ENCODE measurements around the gene TTC9. TPM values are rescaled to one million over a fixed set of nuclear protein-coding genes. Genes with fewer than 3 reads are reported as not detected.

TTC9 gene
- total RNA-seq, 4 donors from 2014 or later = 3.9 to 6.9 (median 5.4) TPM

DNA sequence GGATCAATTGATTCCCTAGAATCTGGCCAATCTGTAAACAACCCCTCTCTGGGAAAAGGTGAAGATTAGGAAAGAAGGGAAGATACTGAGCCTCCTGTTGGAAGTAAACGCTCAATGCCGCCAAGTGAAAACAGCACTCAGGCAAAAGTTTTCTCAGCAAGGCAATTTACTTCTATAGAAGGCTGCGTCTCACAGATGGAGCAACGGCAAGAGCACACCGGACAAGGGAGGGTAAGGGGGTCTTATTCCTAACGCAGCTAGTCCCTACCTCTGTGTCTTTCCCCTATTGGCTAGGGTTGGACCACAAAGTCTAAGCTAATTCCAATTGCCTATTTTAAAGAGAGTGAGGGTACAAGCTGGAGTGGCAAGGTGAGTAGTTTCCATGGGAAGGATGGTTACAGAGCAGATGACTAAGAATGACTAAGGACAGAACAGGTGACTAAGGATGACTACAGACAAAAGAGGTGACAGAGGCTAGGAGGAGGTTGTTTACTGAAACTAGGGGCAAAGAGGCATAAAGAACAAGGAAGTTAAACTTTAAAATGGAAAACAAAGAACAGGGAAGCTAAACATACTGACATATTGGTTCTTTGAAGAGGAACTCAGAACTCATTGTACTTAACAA is 5.6 kb upstream of the TTC9 start:
- Histone ChIP-seq H3K36me3 (no peaks in the 10 kb centered on the region), H3K9me3 (peaks cover 0 to 3% (median 0%) of the 10 kb centered on the region in 4 donors), H3K27me3 (peaks cover 0 to 29% of the 10 kb centered on the region in 2 donors), H3K4me1 (peaks cover 0 to 4% (median 0%) of the 10 kb centered on the region in 4 donors), H3K4me3 (no peak overlapping the region), H3K27ac (no peak overlapping the region)
- no peak for DNase-seq (ENCODE audit: low spot score in 2 of 2)
- TF ChIP-seq POLR2A (IDR thresholded peaks at IDR 0.05) (no peak), EP300 (IDR thresholded peaks at IDR 0.05) (no peak)
- TF ChIP-seq, protein P1, sequence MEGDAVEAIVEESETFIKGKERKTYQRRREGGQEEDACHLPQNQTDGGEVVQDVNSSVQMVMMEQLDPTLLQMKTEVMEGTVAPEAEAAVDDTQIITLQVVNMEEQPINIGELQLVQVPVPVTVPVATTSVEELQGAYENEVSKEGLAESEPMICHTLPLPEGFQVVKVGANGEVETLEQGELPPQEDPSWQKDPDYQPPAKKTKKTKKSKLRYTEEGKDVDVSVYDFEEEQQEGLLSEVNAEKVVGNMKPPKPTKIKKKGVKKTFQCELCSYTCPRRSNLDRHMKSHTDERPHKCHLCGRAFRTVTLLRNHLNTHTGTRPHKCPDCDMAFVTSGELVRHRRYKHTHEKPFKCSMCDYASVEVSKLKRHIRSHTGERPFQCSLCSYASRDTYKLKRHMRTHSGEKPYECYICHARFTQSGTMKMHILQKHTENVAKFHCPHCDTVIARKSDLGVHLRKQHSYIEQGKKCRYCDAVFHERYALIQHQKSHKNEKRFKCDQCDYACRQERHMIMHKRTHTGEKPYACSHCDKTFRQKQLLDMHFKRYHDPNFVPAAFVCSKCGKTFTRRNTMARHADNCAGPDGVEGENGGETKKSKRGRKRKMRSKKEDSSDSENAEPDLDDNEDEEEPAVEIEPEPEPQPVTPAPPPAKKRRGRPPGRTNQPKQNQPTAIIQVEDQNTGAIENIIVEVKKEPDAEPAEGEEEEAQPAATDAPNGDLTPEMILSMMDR (IDR thresholded peaks at IDR 0.05) = no peak
- WGBS, 2 donors = 94 to 96% methylated on average over 6 of the region's 6 CpGs

DNA sequence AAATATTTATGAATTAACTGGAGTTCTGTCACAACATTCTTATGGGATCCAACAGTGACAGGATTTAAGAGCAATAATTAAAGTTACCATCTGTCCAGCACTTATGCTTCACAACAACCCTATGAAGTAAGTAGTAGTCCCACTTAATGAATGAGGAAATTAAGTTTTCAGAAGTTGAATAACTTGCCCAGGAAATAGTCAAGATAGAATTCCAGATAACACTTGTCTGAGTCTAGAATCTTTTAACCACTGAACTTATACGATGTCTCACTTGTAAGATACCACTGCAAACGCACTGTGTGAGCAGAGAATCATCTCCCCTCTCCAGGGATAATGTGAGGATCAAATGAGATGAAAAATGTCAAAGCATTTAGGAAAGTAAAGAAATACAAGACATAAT is 3.3 kb upstream of the TTC9 start:
- DNase-seq (ENCODE audit: low spot score in 2 of 2) = no peak
- Histone ChIP-seq H3K36me3 (no peaks in the 10 kb centered on the region), H3K4me3 (no peak overlapping the region), H3K4me1 (peaks cover 0 to 17% (median 0%) of the 10 kb centered on the region in 4 donors), H3K27me3 (peaks cover 0 to 48% of the 10 kb centered on the region in 2 donors), H3K9me3 (peaks cover 0 to 3% (median 0%) of the 10 kb centered on the region in 4 donors), H3K27ac (no peak overlapping the region)
- TF ChIP-seq POLR2A (IDR thresholded peaks at IDR 0.05) (no peak), EP300 (IDR thresholded peaks at IDR 0.05) (no peak)
- TF ChIP-seq, protein P1 (IDR thresholded peaks at IDR 0.05) = no peak
- 64 to 73% methylated on average over 2 of the region's 2 CpGs for whole genome bisulfite sequencing, 2 donors

DNA sequence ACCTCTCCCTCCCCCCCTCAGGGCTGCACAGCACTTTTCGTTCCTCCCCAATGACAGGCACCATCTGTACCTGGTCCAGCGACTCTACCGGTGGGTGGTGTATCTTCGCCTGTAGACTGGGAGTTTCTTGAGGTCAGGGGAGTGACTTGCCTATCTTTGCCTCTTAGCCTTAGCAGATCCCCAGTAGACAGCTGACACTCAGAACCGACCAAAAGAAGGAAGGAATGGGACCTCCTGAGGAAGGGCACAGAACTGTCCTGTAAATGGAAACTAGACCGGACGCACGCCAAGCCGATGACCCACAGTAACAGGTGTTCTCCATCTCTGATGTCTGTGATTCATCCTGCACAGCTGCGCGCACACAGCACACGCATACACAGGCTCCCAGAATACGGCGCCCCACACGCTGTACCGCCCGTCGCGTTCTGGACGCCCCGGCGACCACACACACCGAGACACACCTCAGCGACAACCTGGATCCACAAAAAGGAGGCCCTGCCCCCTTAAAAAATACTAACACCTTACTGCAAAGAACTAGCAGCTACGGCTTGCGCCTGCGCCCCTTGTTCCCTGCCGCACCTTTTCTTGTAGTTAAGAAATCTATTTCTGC is 673 bp upstream of the TTC9 start:
- H3K27ac ChIP-seq = peak overlapping the region in 2 of 4 donors; percentile 54 to 77
- DNase-seq (ENCODE audit: low spot score in 2 of 2) = no peak

DNA sequence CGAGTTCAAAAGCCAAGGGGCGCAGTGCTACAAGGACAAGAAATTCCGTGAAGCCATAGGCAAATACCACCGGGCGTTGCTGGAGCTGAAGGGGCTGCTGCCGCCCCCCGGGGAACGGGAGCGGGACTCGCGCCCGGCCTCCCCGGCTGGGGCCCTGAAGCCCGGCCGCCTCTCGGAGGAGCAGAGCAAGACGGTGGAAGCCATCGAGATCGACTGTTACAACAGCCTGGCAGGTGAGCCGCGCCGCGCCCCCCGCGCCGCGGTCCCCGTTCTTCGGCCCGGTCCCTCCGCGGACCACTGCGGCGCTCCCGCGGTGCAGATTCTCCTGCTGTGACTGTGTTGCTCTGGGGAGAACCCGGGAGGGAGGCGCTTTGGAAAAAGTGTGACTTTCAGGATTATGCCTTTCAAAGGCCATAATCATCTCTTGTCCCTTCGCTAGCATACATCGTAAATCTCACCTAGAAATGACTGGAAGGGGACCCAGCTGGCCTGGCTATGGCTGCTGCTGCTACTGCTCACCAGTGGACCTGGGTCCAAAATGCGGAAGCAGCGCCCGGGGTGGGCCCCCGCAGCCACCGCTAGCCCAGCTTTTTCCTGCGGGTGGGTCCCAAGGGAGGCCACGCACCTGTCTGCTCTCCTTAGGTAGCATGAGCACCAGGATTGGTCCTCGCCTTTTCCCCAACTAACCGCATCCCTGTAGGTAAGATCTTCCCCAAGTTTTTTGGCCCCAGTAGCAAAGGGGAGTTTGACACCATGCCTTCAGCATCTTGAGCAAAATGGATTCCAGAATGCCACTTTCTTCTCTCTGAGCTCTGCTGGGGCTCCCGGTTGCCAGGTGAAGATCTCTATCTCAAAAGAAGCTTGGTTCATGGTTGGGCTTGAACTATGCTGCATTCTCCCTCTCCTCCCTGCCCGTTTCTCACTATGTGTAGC is 853 bp downstream of the TTC9 start:
- TF ChIP-seq, protein P1 (IDR thresholded peaks at IDR 0.05) = no peak
- TF ChIP-seq POLR2A (IDR thresholded peaks at IDR 0.05) (no peak), EP300 (IDR thresholded peaks at IDR 0.05) (no peak)
- peak overlapping the region; percentile 43 to 67 (median 65) for H3K4me3 ChIP-seq
- H3K27me3 ChIP-seq = peaks cover 0 to 54% of the 10 kb centered on the region in 2 donors
- no peaks in the 10 kb centered on the region for H3K36me3 ChIP-seq
- H3K9me3 ChIP-seq = no peaks in the 10 kb centered on the region
- H3K27ac ChIP-seq = peak overlapping the region in 3 of 4 donors; percentile 53 to 80 (median 77)
- peaks cover 0 to 17% (median 0%) of the 10 kb centered on the region in 4 donors for H3K4me1 ChIP-seq
- WGBS, 2 donors = 6 to 27% methylated on average over 11 to 50 of the region's 51 CpGs
- DNase-seq (ENCODE audit: low spot score in 2 of 2) = no peak

More for the DNA sequence above, 673 bp upstream of the TTC9 start:
- Histone ChIP-seq H3K4me3 (peak overlapping the region; percentile 42 to 67 (median 54)), H3K36me3 (no peaks in the 10 kb centered on the region), H3K27me3 (peaks cover 0 to 54% of the 10 kb centered on the region in 2 donors), H3K4me1 (peaks cover 0 to 17% (median 0%) of the 10 kb centered on the region in 4 donors), H3K9me3 (peaks cover 0 to under 1% (median 0%) of the 10 kb centered on the region in 4 donors)
- 2% methylated on average over 20 to 27 of the region's 28 CpGs for WGBS, 2 donors
- TF ChIP-seq EP300 (IDR thresholded peaks at IDR 0.05) (no peak), POLR2A (IDR thresholded peaks at IDR 0.05) (no peak)
- TF ChIP-seq, protein P1 (IDR thresholded peaks at IDR 0.05) = no peak

Measured in tibial nerve (tissue), 4 donors.